ENCODE measurements around the gene CDCA5. TPM values are rescaled to one million over a fixed set of nuclear protein-coding genes. Genes with fewer than 3 reads are reported as not detected.
A peak's percentile ranks its signal among the peaks of the same experiment; 100 is the strongest.

The CDCA5 gene
- total and polyA plus RNA-seq, 3 experiments from 2014 or later, result 0.54 to 98.8 (median 94.9) TPM

DNA sequence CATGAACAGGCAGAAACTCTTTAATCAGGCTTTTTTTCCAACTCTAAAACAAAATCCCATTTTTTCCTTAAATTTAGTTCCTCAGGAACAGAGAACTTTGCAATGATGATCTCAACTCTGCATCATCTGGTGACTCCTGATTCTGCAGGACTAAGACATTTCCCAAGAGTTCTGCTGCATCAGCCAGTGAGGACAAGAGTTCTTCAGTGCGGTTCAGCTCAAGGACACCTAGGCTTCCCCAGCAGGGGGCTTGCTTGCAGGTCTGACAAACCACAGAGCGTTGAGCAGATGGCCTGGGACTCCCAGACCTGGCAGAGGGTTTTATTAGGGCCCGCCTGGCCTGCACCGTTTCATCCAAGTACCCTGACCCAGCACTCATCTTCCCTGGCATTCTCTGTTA is 6.4 kb downstream of the CDCA5 start:
- no peaks in the 10 kb centered on the region for H3K9me3 ChIP-seq (ENCODE audit: low read length)
- H3K4me1 Mint-ChIP-seq, result peaks cover 4 to 10% (median 7%) of the 10 kb centered on the region in 3 donors
- CTCF ChIA-PET, result interaction anchor here (1.1 kb wide), 2 partner anchors 17 to 63 kb away, joined by 3 to 4 read pairs; partner anchors contain the start of gene ARL2
- no peak overlapping the region for H3K4me3 ChIP-seq (ENCODE audit: low read length)
- H3K27me3 ChIP-seq (ENCODE audit: insufficient read depth, low read length, poor library complexity, severe bottlenecking), result no peaks in the 10 kb centered on the region
- H3K4me1 ChIP-seq (ENCODE audit: insufficient read depth, low read length), result peaks cover 4% of the 10 kb centered on the region
- H3K36me3 Mint-ChIP-seq, result no peaks in the 10 kb centered on the region
- no peak for DNase-seq
- H3K27ac ChIP-seq (ENCODE audit: low read depth, low read length), result no peak overlapping the region
- H3K36me3 ChIP-seq (ENCODE audit: insufficient read depth, low read length), result no peaks in the 10 kb centered on the region
- no peaks in the 10 kb centered on the region for H3K27me3 Mint-ChIP-seq
- no peaks in the 10 kb centered on the region for H3K9me3 Mint-ChIP-seq
- no peak overlapping the region for H3K4me3 Mint-ChIP-seq
- no peak overlapping the region for H3K27ac Mint-ChIP-seq
- POLR2A ChIA-PET, result no interaction called here

DNA sequence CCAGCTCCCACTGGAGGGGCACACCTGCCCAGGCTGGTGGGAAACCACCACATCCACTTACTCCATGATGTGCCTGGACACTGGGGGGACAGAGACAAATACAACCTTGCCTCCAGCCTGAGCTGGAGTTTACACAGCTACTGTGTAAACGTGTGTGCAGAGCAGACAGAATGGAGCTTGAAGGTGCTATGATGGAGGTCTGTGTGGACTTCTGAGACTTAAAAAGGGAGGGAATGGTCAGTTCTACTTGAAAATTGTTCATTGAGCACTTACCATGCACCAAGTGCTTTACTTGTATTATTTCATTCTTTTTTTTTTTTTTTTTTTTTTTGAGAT is 11.2 kb downstream of the CDCA5 start:
- no peak for DNase-seq
- no peak overlapping the region for H3K4me3 Mint-ChIP-seq
- no peaks in the 10 kb centered on the region for H3K9me3 Mint-ChIP-seq
- Histone ChIP-seq H3K4me3 (ENCODE audit: low read length) (no peak overlapping the region), H3K27ac (ENCODE audit: low read depth, low read length) (no peak overlapping the region), H3K36me3 (ENCODE audit: insufficient read depth, low read length) (no peaks in the 10 kb centered on the region), H3K4me1 (ENCODE audit: insufficient read depth, low read length) (no peaks in the 10 kb centered on the region), H3K27me3 (ENCODE audit: insufficient read depth, low read length, poor library complexity, severe bottlenecking) (no peaks in the 10 kb centered on the region), H3K9me3 (ENCODE audit: low read length) (no peaks in the 10 kb centered on the region)
- no peak overlapping the region for H3K27ac Mint-ChIP-seq
- no peaks in the 10 kb centered on the region for H3K36me3 Mint-ChIP-seq
- no peaks in the 10 kb centered on the region for H3K4me1 Mint-ChIP-seq
- ChIA-PET CTCF (interaction anchor here (1.1 kb wide), 1 partner anchor 31 kb away, joined by 4 read pairs; the partner anchor contains the start of gene SAC3D1), POLR2A (no interaction called here)
- H3K27me3 Mint-ChIP-seq, result no peaks in the 10 kb centered on the region

DNA sequence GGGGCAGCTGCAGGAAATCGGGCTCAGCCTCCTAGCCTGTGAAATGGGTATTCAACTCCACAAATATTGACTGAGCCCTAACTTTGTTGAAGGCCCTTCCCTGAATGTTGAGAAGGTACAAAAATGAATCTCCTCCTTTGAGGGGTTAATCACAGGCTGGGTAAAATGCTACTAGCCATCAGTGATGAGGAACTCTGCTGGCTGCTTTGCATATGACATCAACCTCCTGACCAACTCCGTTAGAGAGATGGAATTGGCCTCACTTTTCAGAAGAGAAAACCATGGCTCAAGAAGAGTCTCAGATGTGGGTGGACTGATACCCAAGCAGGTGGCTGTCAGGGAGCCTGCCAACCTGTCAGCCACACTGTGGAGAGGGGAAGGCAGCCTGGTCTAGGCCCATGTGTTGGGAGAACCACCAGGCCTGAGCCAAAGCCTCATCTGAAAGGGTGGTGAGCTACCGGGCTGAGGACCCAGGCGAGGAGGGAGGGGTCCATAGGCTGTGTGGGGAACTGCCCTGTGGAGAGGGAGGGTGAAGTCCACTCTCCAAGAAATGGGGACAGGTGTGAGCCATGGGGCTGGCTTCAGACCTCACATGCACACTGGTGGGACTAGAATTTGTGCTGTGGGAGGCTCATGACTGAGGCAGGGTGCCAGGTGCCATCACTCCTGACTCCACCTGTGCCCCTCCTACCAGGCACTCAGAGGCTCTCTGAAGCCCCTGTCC is 11.8 kb downstream of the CDCA5 start:
- Histone ChIP-seq H3K4me3 (ENCODE audit: low read length) (no peak overlapping the region), H3K9me3 (ENCODE audit: low read length) (no peaks in the 10 kb centered on the region), H3K27ac (ENCODE audit: low read depth, low read length) (no peak overlapping the region), H3K27me3 (ENCODE audit: insufficient read depth, low read length, poor library complexity, severe bottlenecking) (no peaks in the 10 kb centered on the region), H3K36me3 (ENCODE audit: insufficient read depth, low read length) (no peaks in the 10 kb centered on the region), H3K4me1 (ENCODE audit: insufficient read depth, low read length) (no peaks in the 10 kb centered on the region)
- H3K4me3 Mint-ChIP-seq, result no peak overlapping the region
- ChIA-PET POLR2A (no interaction called here), CTCF (interaction anchor here (1.1 kb wide), 1 partner anchor 31 kb away, joined by 4 read pairs; the partner anchor contains the start of gene SAC3D1)
- no peaks in the 10 kb centered on the region for H3K9me3 Mint-ChIP-seq
- H3K36me3 Mint-ChIP-seq, result no peaks in the 10 kb centered on the region
- no peaks in the 10 kb centered on the region for H3K27me3 Mint-ChIP-seq
- peak overlapping the region in 1 of 8 donors; percentile 9 for H3K27ac Mint-ChIP-seq
- no peak for DNase-seq
- H3K4me1 Mint-ChIP-seq, result no peaks in the 10 kb centered on the region

DNA sequence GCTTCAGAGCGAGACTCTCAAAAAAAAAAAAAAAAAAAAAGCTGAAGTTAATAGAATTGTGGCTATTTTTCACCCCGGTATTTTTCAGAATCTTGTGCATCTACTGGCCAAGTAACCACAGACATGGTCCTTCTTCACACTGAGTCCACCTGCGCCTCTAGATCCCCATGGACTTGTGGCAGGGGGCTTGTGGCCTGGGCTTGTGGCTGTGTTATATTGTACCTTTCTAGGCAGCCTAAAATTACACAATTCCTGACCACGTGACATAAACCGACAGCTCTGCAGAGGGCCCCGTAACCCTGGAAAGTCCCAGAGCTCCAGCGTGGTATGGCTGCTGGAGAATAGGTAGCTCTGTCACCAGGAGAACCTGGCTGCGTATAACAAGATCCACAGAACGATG is 14.6 kb downstream of the CDCA5 start:
- no peaks in the 10 kb centered on the region for H3K36me3 ChIP-seq (ENCODE audit: insufficient read depth, low read length)
- Mint-ChIP-seq H3K27me3 (no peaks in the 10 kb centered on the region), H3K9me3 (no peaks in the 10 kb centered on the region), H3K27ac (no peak overlapping the region), H3K4me1 (no peaks in the 10 kb centered on the region), H3K4me3 (no peak overlapping the region), H3K36me3 (no peaks in the 10 kb centered on the region)
- H3K4me3 ChIP-seq (ENCODE audit: low read length), result no peak overlapping the region
- H3K27ac ChIP-seq (ENCODE audit: low read depth, low read length), result no peak overlapping the region
- no peaks in the 10 kb centered on the region for H3K9me3 ChIP-seq (ENCODE audit: low read length)
- no peaks in the 10 kb centered on the region for H3K4me1 ChIP-seq (ENCODE audit: insufficient read depth, low read length)
- DNase-seq, result no peak
- CTCF ChIA-PET, result no interaction called here
- POLR2A ChIA-PET, result no interaction called here
- no peaks in the 10 kb centered on the region for H3K27me3 ChIP-seq (ENCODE audit: insufficient read depth, low read length, poor library complexity, severe bottlenecking)

DNA sequence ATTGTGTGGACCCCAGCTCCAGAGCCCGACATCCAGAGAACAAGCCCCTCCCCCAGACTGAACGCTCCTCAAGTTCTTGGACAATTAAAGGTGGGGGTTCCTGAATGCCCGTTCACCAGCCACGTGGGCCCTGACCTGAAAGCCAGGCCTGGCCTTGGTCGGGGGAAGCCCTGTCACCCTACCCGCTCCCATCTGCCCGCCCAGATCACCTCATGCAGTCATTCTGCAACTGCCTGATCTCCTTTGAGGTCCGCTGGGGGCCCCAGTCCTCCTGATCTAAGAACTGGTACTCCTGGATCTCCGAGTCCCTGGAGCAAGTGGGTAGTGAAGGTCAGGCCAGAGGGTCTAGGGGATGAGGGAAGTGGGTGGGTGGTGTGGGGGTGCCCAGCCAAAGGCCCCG is 16.4 kb downstream of the CDCA5 start:
- DNase-seq, result no peak

DNA sequence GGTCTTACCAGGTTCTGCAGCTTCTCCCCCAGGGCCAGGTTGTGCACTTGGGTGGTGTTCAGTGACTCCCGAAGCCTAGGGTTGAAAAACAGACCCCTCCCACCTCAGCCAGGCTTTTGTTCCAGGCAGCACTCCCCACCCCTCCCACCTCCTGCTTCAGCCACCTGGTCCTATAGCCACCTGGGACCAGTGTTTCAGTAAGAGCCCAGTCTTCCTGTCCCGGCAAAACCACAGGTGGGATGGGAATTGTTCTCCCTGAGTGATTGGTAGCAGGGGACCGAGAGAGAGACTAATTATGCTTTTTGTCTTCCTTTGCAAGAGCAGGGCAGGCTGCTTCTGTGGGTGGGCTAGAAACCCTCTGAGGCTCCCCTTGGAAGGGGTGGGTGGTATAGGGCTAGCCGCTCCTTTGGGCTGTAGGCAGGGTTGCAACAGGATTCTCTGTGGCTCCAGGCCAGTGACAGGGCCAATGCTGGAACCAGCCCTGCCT is 17.0 kb downstream of the CDCA5 start:
- H3K27me3 Mint-ChIP-seq, result peaks cover 0 to 8% of the 10 kb centered on the region in 2 donors
- no peak overlapping the region for H3K27ac Mint-ChIP-seq
- no peak for DNase-seq
- Histone ChIP-seq H3K9me3 (ENCODE audit: low read length) (no peaks in the 10 kb centered on the region), H3K4me3 (ENCODE audit: low read length) (no peak overlapping the region), H3K27ac (ENCODE audit: low read depth, low read length) (no peak overlapping the region), H3K36me3 (ENCODE audit: insufficient read depth, low read length) (no peaks in the 10 kb centered on the region), H3K4me1 (ENCODE audit: insufficient read depth, low read length) (no peaks in the 10 kb centered on the region), H3K27me3 (ENCODE audit: insufficient read depth, low read length, poor library complexity, severe bottlenecking) (no peaks in the 10 kb centered on the region)
- POLR2A ChIA-PET, result no interaction called here
- H3K36me3 Mint-ChIP-seq, result no peaks in the 10 kb centered on the region
- H3K4me1 Mint-ChIP-seq, result no peaks in the 10 kb centered on the region
- no peak overlapping the region for H3K4me3 Mint-ChIP-seq
- CTCF ChIA-PET, result no interaction called here
- H3K9me3 Mint-ChIP-seq, result no peaks in the 10 kb centered on the region

More for the DNA sequence above, 16.4 kb downstream of the CDCA5 start:
- Histone ChIP-seq H3K36me3 (ENCODE audit: insufficient read depth, low read length) (no peaks in the 10 kb centered on the region), H3K27me3 (ENCODE audit: insufficient read depth, low read length, poor library complexity, severe bottlenecking) (no peaks in the 10 kb centered on the region), H3K27ac (ENCODE audit: low read depth, low read length) (no peak overlapping the region), H3K4me3 (ENCODE audit: low read length) (no peak overlapping the region), H3K4me1 (ENCODE audit: insufficient read depth, low read length) (no peaks in the 10 kb centered on the region), H3K9me3 (ENCODE audit: low read length) (no peaks in the 10 kb centered on the region)
- Mint-ChIP-seq H3K4me3 (no peak overlapping the region), H3K27me3 (peaks cover 0 to 4% of the 10 kb centered on the region in 2 donors), H3K36me3 (no peaks in the 10 kb centered on the region), H3K9me3 (no peaks in the 10 kb centered on the region), H3K27ac (no peak overlapping the region), H3K4me1 (no peaks in the 10 kb centered on the region)
- POLR2A ChIA-PET, result no interaction called here
- CTCF ChIA-PET, result no interaction called here

DNA sequence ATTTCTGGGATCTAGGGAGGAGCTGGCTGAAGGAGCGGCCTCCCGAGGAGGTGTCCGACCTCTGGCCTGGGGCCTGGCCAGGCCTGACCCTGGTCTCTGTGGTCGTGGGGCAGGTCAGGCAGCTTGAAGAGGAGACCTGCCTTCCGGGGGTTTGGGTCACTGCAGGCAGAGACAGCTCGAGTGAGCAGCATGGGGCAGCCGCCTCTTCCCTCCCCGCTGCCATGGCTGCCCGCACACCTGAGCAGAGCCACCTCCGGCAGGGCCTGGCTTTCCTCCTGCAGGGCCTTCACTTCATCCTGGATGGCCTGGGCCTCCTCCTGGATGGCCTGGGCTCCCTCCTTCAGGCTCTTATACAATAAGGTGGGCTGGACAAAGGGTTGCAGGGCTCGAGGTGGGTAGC is 17.5 kb downstream of the CDCA5 start:
- Histone ChIP-seq H3K9me3 (ENCODE audit: low read length) (no peaks in the 10 kb centered on the region), H3K4me1 (ENCODE audit: insufficient read depth, low read length) (no peaks in the 10 kb centered on the region), H3K27me3 (ENCODE audit: insufficient read depth, low read length, poor library complexity, severe bottlenecking) (no peaks in the 10 kb centered on the region), H3K27ac (ENCODE audit: low read depth, low read length) (no peak overlapping the region), H3K36me3 (ENCODE audit: insufficient read depth, low read length) (no peaks in the 10 kb centered on the region), H3K4me3 (ENCODE audit: low read length) (no peak overlapping the region)
- Mint-ChIP-seq H3K27me3 (peaks cover 0 to 8% of the 10 kb centered on the region in 2 donors), H3K27ac (peak overlapping the region in 1 of 8 donors; percentile 60), H3K4me1 (no peaks in the 10 kb centered on the region), H3K4me3 (no peak overlapping the region), H3K36me3 (no peaks in the 10 kb centered on the region), H3K9me3 (no peaks in the 10 kb centered on the region)
- POLR2A ChIA-PET, result no interaction called here
- DNase-seq, result no peak
- CTCF ChIA-PET, result interaction anchor here (0.8 kb wide), 1 partner anchor 35 kb away, joined by 3 read pairs; no protein-coding TSS in a partner anchor

DNA sequence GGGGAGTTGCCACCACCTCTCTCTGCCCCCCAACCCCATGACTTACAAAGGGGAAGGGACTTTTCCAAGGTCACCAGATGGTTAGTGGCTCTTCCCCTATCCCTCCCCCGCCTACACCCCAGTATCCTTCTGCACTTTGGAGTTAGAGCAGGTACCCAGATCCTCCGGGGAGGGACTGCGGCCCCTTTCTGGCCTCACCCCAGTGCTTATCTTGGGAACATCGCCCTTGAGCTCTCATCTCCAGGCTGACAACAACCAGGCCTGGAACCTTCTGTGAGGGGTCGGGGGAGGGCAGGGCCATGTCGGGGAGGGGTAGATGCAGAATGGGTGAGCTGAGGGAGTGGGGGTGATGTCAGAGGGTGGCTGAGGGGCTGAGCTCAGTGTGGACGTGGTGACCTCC is 18.0 kb downstream of the CDCA5 start:
- Mint-ChIP-seq H3K9me3 (no peaks in the 10 kb centered on the region), H3K27me3 (peaks cover 0 to 8% of the 10 kb centered on the region in 2 donors), H3K4me1 (peaks cover 0 to 2% (median 0%) of the 10 kb centered on the region in 3 donors), H3K4me3 (no peak overlapping the region), H3K27ac (peak overlapping the region in 1 of 8 donors; percentile 26), H3K36me3 (no peaks in the 10 kb centered on the region)
- no peak for DNase-seq
- POLR2A ChIA-PET, result no interaction called here
- Histone ChIP-seq H3K27me3 (ENCODE audit: insufficient read depth, low read length, poor library complexity, severe bottlenecking) (no peaks in the 10 kb centered on the region), H3K4me3 (ENCODE audit: low read length) (no peak overlapping the region), H3K4me1 (ENCODE audit: insufficient read depth, low read length) (no peaks in the 10 kb centered on the region), H3K36me3 (ENCODE audit: insufficient read depth, low read length) (no peaks in the 10 kb centered on the region), H3K27ac (ENCODE audit: low read depth, low read length) (no peak overlapping the region), H3K9me3 (ENCODE audit: low read length) (no peaks in the 10 kb centered on the region)
- CTCF ChIA-PET, result interaction anchor here (0.8 kb wide), 1 partner anchor 36 kb away, joined by 3 read pairs; no protein-coding TSS in a partner anchor

All from CD8-positive, alpha-beta memory T cell (primary cell).